OCI-LY7 (cell line): ENCODE results near the gene EXO1. TPM values are rescaled to one million over a fixed set of nuclear protein-coding genes. Genes with fewer than 3 reads are reported as not detected.

Experiments used
- BruUV-seq: library from RNA; stranded (reverse); fragments of 400-500 nt; replicated peaks from 2 replicates; lab custom pipeline; 2021; lab: Mats Ljungman, UMichigan
- CTCF ChIA-PET: fragments of 300-600 bp; sonication (Branson Sonifier 250); formaldehyde crosslinking; loops from one replicate; lab custom pipeline; 2022; ENCODE audit warnings: antibody characterized with exemption; ENCODE audit not compliant: unreplicated experiment; lab: Charles Lee
- POLR2A ChIA-PET: fragments of 300-600 bp; sonication (Branson Sonifier 250); formaldehyde crosslinking; loops from one replicate; lab custom pipeline; 2022; ENCODE audit warnings: antibody characterized with exemption; lab: Charles Lee
- DNase-seq: peaks from one replicate; pipeline ENCODE4 v3.0.0-alpha.2; 2015; ENCODE audit warnings: low spot score
- H2AFZ ChIP-seq: fragments of 200-600 bp; sonication (generic), shearing (Covaris generic); 2 replicates; pipeline ENCODE4 v1.6.1; 2014; ENCODE audit warnings: mild to moderate bottlenecking, antibody characterized with exemption, low read length, moderate library complexity
- H3K27ac ChIP-seq: fragments of 200-600 bp; sonication (generic); 2 replicates; pipeline ENCODE4 v1.5.1; 2014; ENCODE audit warnings: mixed run types, low read depth, mild to moderate bottlenecking, moderate library complexity, low read length, inconsistent platforms; ENCODE audit not compliant: poor library complexity, severe bottlenecking
- H3K36me3 ChIP-seq: fragments of 200-600 bp; sonication (generic); 2 replicates; pipeline ENCODE4 v1.6.1; 2014; ENCODE audit warnings: mild to moderate bottlenecking, antibody characterized with exemption, low read length, moderate library complexity, mixed read lengths; ENCODE audit not compliant: insufficient read depth
- H3K4me1 ChIP-seq: fragments of 200-600 bp; sonication (generic); 2 replicates; pipeline ENCODE4 v1.5.1; 2014; ENCODE audit warnings: mild to moderate bottlenecking, low read length; ENCODE audit not compliant: insufficient read depth, poor library complexity, severe bottlenecking
- H3K4me2 ChIP-seq: fragments of 200-600 bp; sonication (generic); 2 replicates; pipeline ENCODE4 v1.6.1; 2014; ENCODE audit warnings: mild to moderate bottlenecking, low read length
- H3K4me3 ChIP-seq: fragments of 200-600 bp; sonication (generic); 2 replicates; pipeline ENCODE4 v1.5.1; 2014; ENCODE audit warnings: mild to moderate bottlenecking, low read depth, low read length; ENCODE audit not compliant: poor library complexity, severe bottlenecking
- H3K79me2 ChIP-seq: fragments of 200-600 bp; sonication (generic); 2 replicates; pipeline ENCODE4 v1.6.1; 2016; ENCODE audit warnings: low read depth, mild to moderate bottlenecking, low read length, moderate library complexity, mixed read lengths; ENCODE audit not compliant: insufficient read depth
- H3K9me2 ChIP-seq: fragments of 200-600 bp; sonication (generic); 2 replicates; pipeline ENCODE4 v1.6.1; 2016; ENCODE audit warnings: mild to moderate bottlenecking, low read length, mixed read lengths; ENCODE audit not compliant: insufficient read depth
- H3K9me3 ChIP-seq: fragments of 200-600 bp; sonication (generic); 2 replicates; pipeline ENCODE4 v1.6.1; 2014; ENCODE audit warnings: mild to moderate bottlenecking, mixed run types, low read length, mixed read lengths
- H4K20me1 ChIP-seq: fragments of 200-600 bp; sonication (generic); 2 replicates; pipeline ENCODE4 v1.6.1; 2014; ENCODE audit warnings: mild to moderate bottlenecking, antibody characterized with exemption, low read length, moderate library complexity, mixed read lengths; ENCODE audit not compliant: insufficient read depth
- EZH2phosphoT487 ChIP-seq: fragments of 200-600 bp; sonication (generic); IDR thresholded peaks from 2 replicates; pipeline ENCODE4 v1.6.1; 2018; ENCODE audit warnings: low read depth, borderline replicate concordance, mild to moderate bottlenecking, mixed run types, antibody characterized with exemption, low read length, moderate library complexity, mixed read lengths
- intact Hi-C: fragments of 100-400 bp; cut with micrococcal nuclease; formaldehyde crosslinking; loops from one replicate; pipeline ENCODE4 v1.10.0; 2022; ENCODE audit not compliant: unreplicated experiment
- total RNA-seq, 2 experiments: library from RNA; depleted of rRNA in 1 of 2; stranded (reverse); fragments of >200 nt in 1 of 2; shearing (Covaris generic) in 1 of 2; gene quantifications; 2 replicates each; pipeline ENCODE4 v1.2.3, GENCODE V29; 2014 to 2022
- TF ChIP-seq, protein P1 (sequence below): fragments of 200-600 bp; sonication (generic); conservative IDR thresholded peaks from 2 replicates; pipeline ENCODE4 v1.5.1; 2014; ENCODE audit warnings: mild to moderate bottlenecking, antibody characterized with exemption, low read length, moderate library complexity, mixed read lengths

The EXO1 gene
- total RNA-seq, 2 experiments from 2014 or later: 60.3 to 66.3 TPM

DNA sequence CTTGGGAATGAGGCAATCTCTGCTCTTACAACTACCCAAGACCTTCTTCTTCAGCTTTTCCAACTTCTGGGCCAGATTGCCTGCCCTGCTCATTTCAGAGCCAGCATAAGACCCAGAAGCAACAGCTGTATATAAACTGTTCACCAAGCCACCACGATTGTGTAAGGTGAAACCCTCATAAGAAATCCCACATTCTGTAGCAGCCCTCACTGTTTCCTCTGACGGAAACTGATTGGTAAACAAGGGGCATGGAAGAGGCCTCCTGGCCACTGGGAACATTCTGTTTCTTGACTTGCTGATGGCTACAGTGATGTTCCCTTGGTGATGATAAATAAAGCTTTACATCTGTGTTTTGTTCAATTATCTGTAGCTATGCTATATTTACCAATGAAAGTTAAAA, 39.7 kb upstream of the EXO1 start:
- no peaks in the 10 kb centered on the region for H3K9me2 ChIP-seq
- intact Hi-C loops: no loop called here
- DNase-seq: no peak
- H3K4me1 ChIP-seq: no peaks in the 10 kb centered on the region
- H3K4me2 ChIP-seq: no peak overlapping the region
- TF ChIP-seq, protein P1, sequence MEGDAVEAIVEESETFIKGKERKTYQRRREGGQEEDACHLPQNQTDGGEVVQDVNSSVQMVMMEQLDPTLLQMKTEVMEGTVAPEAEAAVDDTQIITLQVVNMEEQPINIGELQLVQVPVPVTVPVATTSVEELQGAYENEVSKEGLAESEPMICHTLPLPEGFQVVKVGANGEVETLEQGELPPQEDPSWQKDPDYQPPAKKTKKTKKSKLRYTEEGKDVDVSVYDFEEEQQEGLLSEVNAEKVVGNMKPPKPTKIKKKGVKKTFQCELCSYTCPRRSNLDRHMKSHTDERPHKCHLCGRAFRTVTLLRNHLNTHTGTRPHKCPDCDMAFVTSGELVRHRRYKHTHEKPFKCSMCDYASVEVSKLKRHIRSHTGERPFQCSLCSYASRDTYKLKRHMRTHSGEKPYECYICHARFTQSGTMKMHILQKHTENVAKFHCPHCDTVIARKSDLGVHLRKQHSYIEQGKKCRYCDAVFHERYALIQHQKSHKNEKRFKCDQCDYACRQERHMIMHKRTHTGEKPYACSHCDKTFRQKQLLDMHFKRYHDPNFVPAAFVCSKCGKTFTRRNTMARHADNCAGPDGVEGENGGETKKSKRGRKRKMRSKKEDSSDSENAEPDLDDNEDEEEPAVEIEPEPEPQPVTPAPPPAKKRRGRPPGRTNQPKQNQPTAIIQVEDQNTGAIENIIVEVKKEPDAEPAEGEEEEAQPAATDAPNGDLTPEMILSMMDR: no peak
- no peak for TF ChIP-seq EZH2phosphoT487
- H2AFZ ChIP-seq: no peak overlapping the region
- no TSS peak for BruUV-seq
- H3K36me3 ChIP-seq: no peaks in the 10 kb centered on the region
- no peaks in the 10 kb centered on the region for H3K79me2 ChIP-seq
- H4K20me1 ChIP-seq: no peaks in the 10 kb centered on the region
- H3K27ac ChIP-seq: no peak overlapping the region
- ChIA-PET POLR2A (interaction anchor here (1.2 to 1.4 kb wide), 2 partner anchors 11 to 15 kb away, joined by 3 read pairs; no protein-coding TSS in a partner anchor), CTCF (no interaction called here)
- H3K4me3 ChIP-seq: no peak overlapping the region
- H3K9me3 ChIP-seq: no peaks in the 10 kb centered on the region

GRCh38 chr1:241810769-241811405, 37.1 kb upstream of the EXO1 start:
- ChIA-PET POLR2A (interaction anchor here (0.5 to 1.7 kb wide), 4 partner anchors 10 to 221 kb away, joined by 3 to 5 read pairs (median 4); no protein-coding TSS in a partner anchor), CTCF (no interaction called here)
- Histone ChIP-seq H3K4me2 (no peak overlapping the region), H3K36me3 (no peaks in the 10 kb centered on the region), H3K9me3 (no peaks in the 10 kb centered on the region), H3K4me3 (no peak overlapping the region), H2AFZ (no peak overlapping the region), H4K20me1 (no peaks in the 10 kb centered on the region), H3K27ac (no peak overlapping the region), H3K79me2 (no peaks in the 10 kb centered on the region), H3K4me1 (no peaks in the 10 kb centered on the region), H3K9me2 (no peaks in the 10 kb centered on the region)
- no TSS peak for BruUV-seq
- DNase-seq: no peak
- TF ChIP-seq, protein P1: no peak
- TF ChIP-seq EZH2phosphoT487: no peak
- intact Hi-C loops: no loop called here

- Histone ChIP-seq H3K9me3 (no peaks in the 10 kb centered on the region), H3K4me2 (no peak overlapping the region), H4K20me1 (no peaks in the 10 kb centered on the region), H3K9me2 (no peaks in the 10 kb centered on the region), H2AFZ (no peak overlapping the region), H3K27ac (no peak overlapping the region), H3K4me1 (no peaks in the 10 kb centered on the region), H3K36me3 (no peaks in the 10 kb centered on the region), H3K79me2 (no peaks in the 10 kb centered on the region), H3K4me3 (no peak overlapping the region)
- no peak for TF ChIP-seq EZH2phosphoT487
- TF ChIP-seq, protein P1: no peak
- no peak for DNase-seq
- ChIA-PET POLR2A (no interaction called here), CTCF (no interaction called here)
- no TSS peak for BruUV-seq
- intact Hi-C loops: no loop called here
These were observed 34.2 kb upstream of the EXO1 start for GRCh38 chr1:241813768-241814320.
